GM12878 (cell line): ENCODE measurements around the gene CASR. TPM values are rescaled to one million over a fixed set of nuclear protein-coding genes. Genes with fewer than 3 reads are reported as not detected.

Experiments
- ATAC-seq: fragments of 200-7000 bp; cut with Tn5 transposase; 3 replicates; pipeline ENCODE4 v1.9.1; 2020; ENCODE audit warnings: mild to moderate bottlenecking, moderate library complexity
- BruUV-seq: library from RNA; stranded (reverse); fragments of 400-500 nt; replicated peaks from 2 replicates; lab custom pipeline; 2021; lab: Mats Ljungman, UMichigan
- CTCF ChIA-PET: fragments of 300-600 bp; sonication (Branson Sonifier 250); formaldehyde crosslinking; extraction: SDS; loops from one replicate; lab custom pipeline; 2021; ENCODE audit warnings: inconsistent platforms; lab: Yijun Ruan, JAX
- POLR2A ChIA-PET: fragments of 350-600 bp; formaldehyde crosslinking; extraction: SDS; loops from one replicate; lab custom pipeline; 2021; ENCODE audit warnings: inconsistent platforms; lab: Charles Lee
- RAD21 ChIA-PET: fragments of 300-600 bp; sonication (Branson Sonifier 250); formaldehyde crosslinking; loops from one replicate; lab custom pipeline; 2023; ENCODE audit warnings: antibody characterized with exemption; ENCODE audit not compliant: unreplicated experiment; lab: Charles Lee
- SMC1A ChIA-PET: fragments of 300-600 bp; sonication (Branson Sonifier 250); formaldehyde crosslinking; loops from one replicate; lab custom pipeline; 2023; ENCODE audit not compliant: unreplicated experiment, uncharacterized antibody; lab: Charles Lee
- DNase-seq: peaks from one replicate; pipeline ENCODE4 v3.0.0-alpha.2; 2011; ENCODE audit warnings: low read depth, low spot score
- FAIRE-seq: peaks from 3 replicates; lab custom pipeline; 2011; peaks lifted over from hg19 to GRCh38; lab: Jason Lieb, UNC
- H2AFZ ChIP-seq: 2 replicates; pipeline ENCODE4 v1.6.0; 2011; ENCODE audit warnings: low read depth, low read length, control low read depth; ENCODE audit not compliant: control insufficient read depth
- H3K27ac ChIP-seq: 2 replicates; pipeline ENCODE4 v1.5.1; 2011; ENCODE audit warnings: control low read depth; ENCODE audit not compliant: control insufficient read depth, insufficient read depth
- H3K27me3 ChIP-seq, 2 experiments: replicated peaks in 1 of 2; 2 replicates each; pipeline versions ENCODE4 v1.6.0 to v1.6.1; 2011; ENCODE audit warnings: low read length in 1 of 2; ENCODE audit not compliant: control insufficient read depth in 2 of 2, insufficient read depth in 2 of 2
- H3K36me3 ChIP-seq, 2 experiments: 2 replicates each; pipeline ENCODE4 v1.5.1; 2011; ENCODE audit warnings: low read length in 1 of 2; ENCODE audit not compliant: control insufficient read depth in 2 of 2, insufficient read depth in 2 of 2
- H3K4me1 ChIP-seq: 2 replicates; pipeline ENCODE4 v1.6.1; 2011; ENCODE audit warnings: mild to moderate bottlenecking, low read length, moderate library complexity, mixed read lengths; ENCODE audit not compliant: control insufficient read depth, insufficient read depth
- H3K4me2 ChIP-seq: 2 replicates; pipeline ENCODE4 v1.6.0; 2011; ENCODE audit warnings: control low read depth; ENCODE audit not compliant: control insufficient read depth, insufficient read depth
- H3K4me3 ChIP-seq: fragments of 200-600 bp; sonication (generic); 2 replicates; pipeline ENCODE4 v1.5.1; 2016
- H3K79me2 ChIP-seq: 2 replicates; pipeline ENCODE4 v1.6.0; 2011; ENCODE audit warnings: low read length; ENCODE audit not compliant: control insufficient read depth, insufficient read depth
- H3K9ac ChIP-seq: 2 replicates; pipeline ENCODE4 v1.8.0; 2011; ENCODE audit warnings: low read length, control low read depth, mixed read lengths; ENCODE audit not compliant: control insufficient read depth, insufficient read depth
- H3K9me3 ChIP-seq: replicated peaks from 3 replicates; pipeline ENCODE4 v1.5.1; 2011; ENCODE audit warnings: mild to moderate bottlenecking, low read length; ENCODE audit not compliant: control insufficient read depth, insufficient read depth
- H4K20me1 ChIP-seq: 2 replicates; pipeline ENCODE4 v1.6.0; 2011; ENCODE audit not compliant: control insufficient read depth, insufficient read depth
- CBX5 ChIP-seq: sonication (generic); IDR thresholded peaks from 2 replicates; pipeline ENCODE4 v1.6.1; 2016; ENCODE audit warnings: low read depth, moderate library complexity, mild to moderate bottlenecking, inconsistent platforms
- E2F8 ChIP-seq: fragments of 450-650 bp; IDR thresholded peaks from 2 replicates; pipeline ENCODE4 v1.6.1; 2018; ENCODE audit warnings: mild to moderate bottlenecking, low read depth, moderate library complexity; ENCODE audit not compliant: partially characterized antibody
- FOXK2 ChIP-seq: fragments of 450-650 bp; IDR thresholded peaks from 2 replicates; pipeline ENCODE4 v1.6.1; 2017; ENCODE audit warnings: mild to moderate bottlenecking, moderate library complexity
- FOXM1 ChIP-seq: IDR thresholded peaks from 2 replicates; pipeline ENCODE4 v1.6.1; 2012; ENCODE audit warnings: low read depth, mild to moderate bottlenecking, inconsistent platforms, low read length, moderate library complexity
- HDAC6 ChIP-seq: fragments of 200-600 bp; sonication (generic); IDR thresholded peaks from one replicate; pipeline ENCODE4 v1.8.0; 2017; ENCODE audit warnings: antibody characterized with exemption; ENCODE audit not compliant: unreplicated experiment
- IKZF2 ChIP-seq, 2 experiments: fragments of 450-650 bp; IDR thresholded peaks; 2 replicates each; pipeline ENCODE4 v1.6.1; 2017; ENCODE audit warnings: mild to moderate bottlenecking in 2 of 2, moderate library complexity in 2 of 2
- MEF2B ChIP-seq: fragments of 450-650 bp; IDR thresholded peaks from 2 replicates; pipeline ENCODE4 v1.6.1; 2018; ENCODE audit warnings: mild to moderate bottlenecking, moderate library complexity; ENCODE audit not compliant: partially characterized antibody, poor library complexity, severe bottlenecking
- NFXL1 ChIP-seq: fragments of 450-650 bp; IDR thresholded peaks from 2 replicates; pipeline ENCODE4 v1.6.1; 2017; ENCODE audit warnings: antibody characterized with exemption, mild to moderate bottlenecking, borderline replicate concordance
- NFYA ChIP-seq: IDR thresholded peaks from 2 replicates; pipeline ENCODE4 v1.6.1; 2011; ENCODE audit warnings: low read depth, mild to moderate bottlenecking, low read length, improper control_type of control experiment, borderline replicate concordance
- NR2F1 ChIP-seq: fragments of 450-650 bp; conservative IDR thresholded peaks from 2 replicates; pipeline ENCODE4 v1.6.1; 2017; ENCODE audit warnings: mild to moderate bottlenecking
- RELA ChIP-seq: fragments of 450-650 bp; IDR thresholded peaks from 2 replicates; pipeline ENCODE4 v1.8.0; 2014; ENCODE audit warnings: borderline replicate concordance; ENCODE audit not compliant: partially characterized antibody
- RUNX3 ChIP-seq: IDR thresholded peaks from 2 replicates; pipeline ENCODE4 v1.6.1; 2012; ENCODE audit warnings: low read length, inconsistent platforms
- SREBF1 ChIP-seq: IDR thresholded peaks from 2 replicates; pipeline ENCODE4 v1.6.1; 2012; ENCODE audit warnings: mild to moderate bottlenecking, low read length
- STAT1 ChIP-seq: fragments of 450-650 bp; conservative IDR thresholded peaks from 2 replicates; pipeline ENCODE4 v1.6.1; 2014; ENCODE audit warnings: antibody characterized with exemption, mild to moderate bottlenecking
- YBX1 ChIP-seq: fragments of 450-650 bp; IDR thresholded peaks from 2 replicates; pipeline ENCODE4 v1.6.1; 2016; ENCODE audit warnings: antibody characterized with exemption
- ZNF274 ChIP-seq: IDR thresholded peaks from one replicate; pipeline ENCODE4 v1.8.0; 2011; ENCODE audit not compliant: insufficient read length, insufficient read depth
- ZNF384 ChIP-seq: IDR thresholded peaks from 2 replicates; pipeline ENCODE4 v1.6.1; 2012; ENCODE audit warnings: low read depth, mild to moderate bottlenecking, low read length, improper control_type of control experiment, borderline replicate concordance
- ZNF592 ChIP-seq: fragments of 450-650 bp; IDR thresholded peaks from 2 replicates; pipeline ENCODE4 v1.6.1; 2017; ENCODE audit warnings: mild to moderate bottlenecking, moderate library complexity
- in situ Hi-C: fragments of 300-500 bp; cut with MboI; formaldehyde crosslinking; loops from 9 replicates; pipeline ENCODE4 v1.14.3; 2018; ENCODE audit warnings: mixed read lengths
- intact Hi-C: fragments of 100-400 bp; cut with micrococcal nuclease; formaldehyde crosslinking; loops from one replicate; pipeline ENCODE4 v1.14.2; 2022; ENCODE audit not compliant: unreplicated experiment
- polyA plus RNA-seq, 11 experiments: library from polyadenylated mRNA; depleted of rRNA in 4 of 11; unstranded in 6 of 11; stranded (reverse) in 5 of 11; fragments of >200 nt; fragmentation: Nextera tagmentation in 4 of 11; fragmentation: Illumina TruSeq in 1 of 11; extraction: Ambion mirVana in 4 of 11; extraction: Trizol in 1 of 11; gene quantifications; 1 replicate in 1 of 11; 2 replicates in 10 of 11; pipeline versions ENCODE4 v1.2.1 to v1.2.3, GENCODE V29; 2011 to 2016; ENCODE audit warnings: inconsistent platforms in 2 of 11, missing spikeins in 2 of 11, low read depth in 1 of 11
- total RNA-seq, 4 experiments: library from RNA; depleted of rRNA in 3 of 4; stranded (reverse); fragments of >200 nt in 3 of 4; fragmentation: Illumina TruSeq in 1 of 4; extraction: Trizol in 1 of 4; gene quantifications; 2 replicates each; pipeline versions ENCODE4 v1.2.1 to v1.2.3, GENCODE V29; 2013 to 2021

CASR gene
- total and polyA plus RNA-seq, 10 of the 15 experiments (the other 5 are each of a cell fraction or from before 2014, with no cell fraction given), result 0.04 to 0.37 (median 0.11) TPM

- CTCF ChIA-PET, result interaction anchor here (0.6 to 3.9 kb wide), 31 partner anchors 8 to 752 kb away, joined by 3 to 81 read pairs (median 4); partner anchors contain the start of gene POLQ
- no TSS peak for BruUV-seq
- Histone ChIP-seq H3K9me3 (peaks cover 4% of the 10 kb centered on the region), H3K79me2 (no peaks in the 10 kb centered on the region), H3K27me3 (no peaks in the 10 kb centered on the region), H3K36me3 (no peaks in the 10 kb centered on the region), H3K4me3 (no peak overlapping the region), H3K27ac (peak overlapping the region; percentile 75), H2AFZ (peak overlapping the region; percentile 34; the same call in 1 of the 2 replicates), H4K20me1 (no peaks in the 10 kb centered on the region), H3K9ac (no peak overlapping the region; the same call in 1 of the 2 replicates), H3K4me2 (peak overlapping the region; percentile 7), H3K4me1 (peaks cover 55% of the 10 kb centered on the region)
- RAD21 ChIA-PET, result interaction anchor here (0.9 to 4.6 kb wide), 24 partner anchors 8 to 755 kb away, joined by 3 to 81 read pairs (median 5); partner anchors contain the start of genes CD86, FAM162A and MIX23
- DNase-seq (peak; percentile 66), ATAC-seq (peak; percentile 25), FAIRE-seq (no peak)
- POLR2A ChIA-PET, result interaction anchor here (0.6 to 1.8 kb wide), 10 partner anchors 8 to 279 kb away, joined by 3 to 8 read pairs (median 3); no protein-coding TSS in a partner anchor
- in situ Hi-C loops, result no loop called here
- SMC1A ChIA-PET, result interaction anchor here (0.9 to 10.0 kb wide), 27 partner anchors 8 to 416 kb away, joined by 3 to 204 read pairs (median 5); partner anchors contain the start of gene FAM162A
- intact Hi-C loops, result loop anchor here (1.0 to 2.0 kb wide), 3 partner anchors 41 to 294 kb away; no protein-coding TSS in a partner anchor
- TF ChIP-seq FOXM1 (peak; percentile 39; the same call in 1 of the 2 replicates), NFXL1 (no peak), STAT1 (no peak), RELA (no peak), IKZF2 (IDR thresholded peaks at IDR 0.05) (peak in 1 of 2 experiments; percentile 56; a peak in 2 of 4 replicates), ZNF274 (no peak), SREBF1 (no peak), YBX1 (no peak), NFYA (no peak), NR2F1 (no peak), CBX5 (0 out of 2 replicates have a peak, but pooled peaks have one; percentile 10), E2F8 (no peak), MEF2B (peak; percentile 10), ZNF592 (no peak), ZNF384 (no peak), FOXK2 (no peak), RUNX3 (no peak), HDAC6 (no peak)
These were observed 115.7 kb downstream of the CASR start for GRCh38 chr3:122299215-122299614.
